Ovary (tissue), 3 donors: ENCODE results near the gene EFCAB6.

ENCODE experiments used
- CTCF ChIP-seq, 3 donors: fragments of 450-650 bp in 2 of 3; fragments of 200-600 bp in 1 of 3; IDR thresholded peaks; one replicate each; pipeline versions ENCODE4 v1.5.1 to v1.8.0; 2016 to 2022; ENCODE audit warnings: antibody characterized with exemption in 3 of 3, mild to moderate bottlenecking in 1 of 3
- EP300 ChIP-seq: sonication (generic); formaldehyde crosslinking; IDR thresholded peaks from one replicate; pipeline ENCODE4 v1.6.1; 2017; ENCODE audit warnings: antibody characterized with exemption
- POLR2A ChIP-seq: fragments of 450-650 bp; IDR thresholded peaks from one replicate; pipeline ENCODE4 v1.6.1; 2017; ENCODE audit warnings: antibody characterized with exemption, mild to moderate bottlenecking, moderate library complexity
- donor health status: DM: no; HTN: no; CAD: no.

- no peak for TF ChIP-seq POLR2A
- no peak for TF ChIP-seq CTCF (IDR thresholded peaks at IDR 0.05)
- TF ChIP-seq EP300 = no peak
Observed at GRCh38 chr22:43490311-43490710, 321.8 kb downstream of the EFCAB6 start.
